Measurements from ENCODE around the gene A1CF. TPM values are rescaled to one million over a fixed set of nuclear protein-coding genes. Genes with fewer than 3 reads are reported as not detected.

The A1CF gene
- total and polyA plus RNA-seq, 2 donors from 2014 or later = 3.7 to 3.8 TPM

GRCh38 chr10:50805981-50806622, 79.3 kb downstream of the A1CF start:
- Histone ChIP-seq H3K4me1 (ENCODE audit: control insufficient read depth in 2 of 3, insufficient read depth in 2 of 3, low read depth in 1 of 3, low read length in 3 of 3) (peaks cover 0 to 5% (median 0%) of the 10 kb centered on the region in 3 donors), H3K27me3 (ENCODE audit: control insufficient read depth, insufficient read depth, low read length) (no peaks in the 10 kb centered on the region), H3K36me3 (ENCODE audit: control insufficient read depth in 2 of 3, insufficient read depth in 3 of 3, low read length in 3 of 3) (no peaks in the 10 kb centered on the region), H3K27ac (ENCODE audit: low read depth in 2 of 2, low read length in 2 of 2) (no peak overlapping the region), H3K4me3 (ENCODE audit: low read length in 3 of 3) (no peak overlapping the region), H3K9me3 (ENCODE audit: control insufficient read depth in 2 of 3, insufficient read depth in 1 of 3, low read length in 3 of 3) (no peaks in the 10 kb centered on the region), H3K9ac (ENCODE audit: low read length in 3 of 3) (no peak overlapping the region)
- FAIRE-seq (no peak), DNase-seq (no peak)
- no peak for TF ChIP-seq CTCF (IDR thresholded peaks at IDR 0.05; ENCODE audit: borderline replicate concordance, extremely low read depth, insufficient read depth)
- intact Hi-C loops (cut with DNase I) = no loop called here

- DNase-seq (no peak), FAIRE-seq (no peak)
- Histone ChIP-seq H3K27ac (ENCODE audit: low read depth in 2 of 2, low read length in 2 of 2) (no peak overlapping the region), H3K36me3 (ENCODE audit: control insufficient read depth in 2 of 3, insufficient read depth in 3 of 3, low read length in 3 of 3) (no peaks in the 10 kb centered on the region), H3K4me1 (ENCODE audit: control insufficient read depth in 2 of 3, insufficient read depth in 2 of 3, low read depth in 1 of 3, low read length in 3 of 3) (no peaks in the 10 kb centered on the region), H3K9ac (ENCODE audit: low read length in 3 of 3) (no peak overlapping the region), H3K9me3 (ENCODE audit: control insufficient read depth in 2 of 3, insufficient read depth in 1 of 3, low read length in 3 of 3) (no peaks in the 10 kb centered on the region), H3K27me3 (ENCODE audit: control insufficient read depth, insufficient read depth, low read length) (no peaks in the 10 kb centered on the region), H3K4me3 (ENCODE audit: low read length in 3 of 3) (no peak overlapping the region)
- intact Hi-C loops (cut with DNase I) = no loop called here
- TF ChIP-seq CTCF (IDR thresholded peaks at IDR 0.05; ENCODE audit: borderline replicate concordance, extremely low read depth, insufficient read depth) = no peak
Measured at GRCh38 chr10:50799595-50799994, 85.8 kb downstream of the A1CF start.

- TF ChIP-seq CTCF (IDR thresholded peaks at IDR 0.05; ENCODE audit: borderline replicate concordance, extremely low read depth, insufficient read depth) = no peak
- FAIRE-seq (no peak), DNase-seq (no peak)
- Histone ChIP-seq H3K4me3 (ENCODE audit: low read length in 3 of 3) (no peak overlapping the region), H3K9me3 (ENCODE audit: control insufficient read depth in 2 of 3, insufficient read depth in 1 of 3, low read length in 3 of 3) (no peaks in the 10 kb centered on the region), H3K36me3 (ENCODE audit: control insufficient read depth in 2 of 3, insufficient read depth in 3 of 3, low read length in 3 of 3) (no peaks in the 10 kb centered on the region), H3K27ac (ENCODE audit: low read depth in 2 of 2, low read length in 2 of 2) (no peak overlapping the region), H3K4me1 (ENCODE audit: control insufficient read depth in 2 of 3, insufficient read depth in 2 of 3, low read depth in 1 of 3, low read length in 3 of 3) (no peaks in the 10 kb centered on the region), H3K9ac (ENCODE audit: low read length in 3 of 3) (no peak overlapping the region), H3K27me3 (ENCODE audit: control insufficient read depth, insufficient read depth, low read length) (no peaks in the 10 kb centered on the region)
- intact Hi-C loops (cut with DNase I) = no loop called here
Measured at GRCh38 chr10:50798297-50798696, 87.1 kb downstream of the A1CF start.

- DNase-seq (no peak), FAIRE-seq (no peak)
- Histone ChIP-seq H3K36me3 (ENCODE audit: control insufficient read depth in 2 of 3, insufficient read depth in 3 of 3, low read length in 3 of 3) (no peaks in the 10 kb centered on the region), H3K4me3 (ENCODE audit: low read length in 3 of 3) (no peak overlapping the region), H3K27me3 (ENCODE audit: control insufficient read depth, insufficient read depth, low read length) (no peaks in the 10 kb centered on the region), H3K27ac (ENCODE audit: low read depth in 2 of 2, low read length in 2 of 2) (no peak overlapping the region), H3K9ac (ENCODE audit: low read length in 3 of 3) (no peak overlapping the region), H3K9me3 (ENCODE audit: control insufficient read depth in 2 of 3, insufficient read depth in 1 of 3, low read length in 3 of 3) (no peaks in the 10 kb centered on the region), H3K4me1 (ENCODE audit: control insufficient read depth in 2 of 3, insufficient read depth in 2 of 3, low read depth in 1 of 3, low read length in 3 of 3) (no peaks in the 10 kb centered on the region)
- TF ChIP-seq CTCF (IDR thresholded peaks at IDR 0.05; ENCODE audit: borderline replicate concordance, extremely low read depth, insufficient read depth) = no peak
- intact Hi-C loops (cut with DNase I) = no loop called here
Measured at GRCh38 chr10:50796693-50797092, 88.7 kb downstream of the A1CF start.

Measured in kidney (tissue), 14 donors.